HuH-7 (cell line): ENCODE data around the gene ATP1A3.

Experiments
- DNase-seq: peaks from one replicate; pipeline ENCODE4 v3.0.0; 2011; ENCODE audit warnings: low spot score

ATP1A3 gene

DNA sequence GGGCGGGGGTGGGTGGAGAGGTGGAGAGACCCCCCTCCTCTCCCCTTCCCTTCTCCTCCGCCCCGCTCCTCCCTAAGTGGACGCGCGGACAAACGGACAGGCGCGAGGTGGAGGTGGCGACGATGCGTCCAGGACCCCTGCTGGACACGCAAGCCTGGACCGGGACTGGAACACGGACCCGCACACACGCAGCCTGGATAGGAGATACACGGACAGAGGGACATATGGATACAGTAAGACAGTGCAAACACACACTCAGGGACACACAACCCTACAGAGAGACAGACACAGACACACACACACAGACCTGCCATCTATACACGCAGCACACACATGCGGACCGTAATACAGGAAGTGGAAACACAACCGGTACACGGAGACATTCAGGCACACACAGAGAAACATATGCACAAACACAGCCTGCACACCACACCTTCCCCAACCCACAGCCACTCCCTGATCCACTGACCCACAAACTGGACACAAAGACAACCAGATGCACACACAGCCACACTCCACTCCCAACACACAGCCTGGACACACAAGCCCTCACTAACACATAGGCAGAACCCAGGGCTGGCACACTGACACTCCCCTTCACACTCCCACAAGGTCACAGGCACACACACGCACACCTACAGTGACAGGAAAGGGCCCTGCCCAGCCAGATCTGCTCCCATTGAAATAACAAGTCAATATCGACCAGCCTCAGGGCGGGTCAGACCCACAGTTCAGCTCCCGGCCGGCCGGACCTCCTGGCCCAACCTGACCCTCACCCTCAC lies 65.1 kb downstream of the ATP1A3 start:
- DNase-seq: no peak

DNA sequence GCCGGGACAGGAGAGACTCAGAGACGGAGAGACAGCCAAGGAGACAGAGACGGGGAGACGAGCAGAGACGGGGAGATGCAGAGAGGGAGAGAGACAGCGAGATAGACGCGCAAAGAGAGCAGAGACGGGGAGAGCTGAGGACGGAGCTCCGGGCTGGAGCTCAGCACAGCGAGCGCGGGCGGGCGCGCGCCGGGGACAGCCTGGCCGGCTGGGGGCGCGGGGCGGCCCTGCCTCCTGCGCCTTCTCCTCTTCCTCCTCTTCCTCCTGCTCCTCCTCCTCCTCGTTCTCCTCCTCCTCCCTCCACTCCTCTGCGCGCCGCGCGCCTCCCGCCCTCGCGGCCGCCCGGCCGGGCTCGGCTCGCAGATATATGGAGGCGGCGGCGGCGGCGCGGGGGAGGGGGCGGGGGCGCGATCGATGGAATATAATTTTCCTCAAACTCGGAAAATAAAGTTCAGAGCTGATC lies 65.8 kb downstream of the ATP1A3 start, which contains the start of gene ERFL:
Gene ERFL, minus strand, starts transcription at position 229 of the 463 bp plus-strand sequence. CDS start 15,530 bp downstream, outside the sequence.
- DNase-seq: no peak

DNA sequence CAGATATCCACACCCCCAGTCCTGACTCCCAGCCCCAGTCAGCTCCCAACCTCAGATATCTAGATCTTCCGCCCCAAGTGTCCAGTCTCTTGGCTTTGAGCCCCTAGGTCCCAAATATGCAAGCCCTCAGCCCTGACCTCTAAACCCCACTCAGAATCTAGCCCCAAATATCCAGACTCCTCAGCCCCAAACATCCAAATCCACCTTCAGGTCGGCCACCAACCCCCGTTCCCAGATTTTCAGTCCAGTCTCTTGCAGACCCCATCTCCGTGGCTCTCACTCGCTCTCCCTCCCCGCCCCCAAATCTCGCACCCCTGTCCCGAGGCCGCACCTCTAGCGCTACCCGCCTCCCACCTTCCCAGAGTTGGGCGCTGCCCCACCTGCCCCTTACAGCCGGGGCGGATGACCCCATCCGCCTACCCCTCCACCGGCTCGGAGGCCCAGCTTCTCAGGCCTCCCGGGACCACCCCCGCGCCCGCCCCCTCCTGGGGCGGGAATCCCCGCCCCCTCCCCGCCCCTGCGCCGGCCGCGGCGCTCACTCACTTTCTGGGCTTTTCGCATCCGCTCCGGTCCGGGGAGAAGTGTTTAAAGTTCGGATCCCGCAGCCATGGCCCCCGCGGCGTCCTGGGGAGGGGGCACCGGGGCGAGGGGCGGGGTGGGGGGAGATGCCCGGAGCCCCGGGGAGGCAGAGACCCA lies 66.4 kb downstream of the ATP1A3 start:
- DNase-seq: peak; percentile 79

DNA sequence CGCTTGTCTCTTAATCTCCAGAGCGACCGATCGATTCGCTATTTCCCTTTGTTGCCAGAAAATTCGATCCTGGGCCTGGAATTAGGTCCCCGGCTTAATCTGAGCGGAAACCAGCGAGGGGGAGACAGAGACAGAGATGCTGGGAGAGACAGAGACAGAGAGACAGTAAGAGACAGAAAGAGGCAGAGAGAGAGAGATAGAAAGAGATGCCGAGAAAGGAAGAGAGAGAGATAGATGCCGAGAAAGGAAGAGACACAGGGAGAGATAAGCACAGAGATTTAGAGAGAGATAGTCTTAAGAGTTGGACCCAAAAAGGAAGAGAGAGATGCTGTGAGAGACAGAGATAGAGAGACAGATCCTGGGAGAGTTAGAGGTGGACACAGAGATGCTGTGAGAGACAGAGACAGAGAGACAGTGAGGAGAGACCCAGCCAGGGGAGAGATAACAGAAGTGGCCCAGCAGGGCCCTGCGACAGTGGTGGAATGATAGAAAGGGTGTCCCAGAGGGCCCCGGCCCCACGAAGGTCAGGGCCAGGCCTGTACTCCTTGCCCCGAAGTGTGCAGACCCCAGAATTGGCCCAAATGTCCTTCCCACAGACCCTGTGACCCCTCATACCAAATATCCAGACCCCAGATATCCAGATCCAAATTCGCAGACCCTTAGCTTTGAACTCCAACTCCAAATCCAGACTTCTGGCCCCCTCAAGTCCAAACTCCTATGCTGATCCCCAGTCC lies 67.1 kb downstream of the ATP1A3 start:
- no peak for DNase-seq

DNA sequence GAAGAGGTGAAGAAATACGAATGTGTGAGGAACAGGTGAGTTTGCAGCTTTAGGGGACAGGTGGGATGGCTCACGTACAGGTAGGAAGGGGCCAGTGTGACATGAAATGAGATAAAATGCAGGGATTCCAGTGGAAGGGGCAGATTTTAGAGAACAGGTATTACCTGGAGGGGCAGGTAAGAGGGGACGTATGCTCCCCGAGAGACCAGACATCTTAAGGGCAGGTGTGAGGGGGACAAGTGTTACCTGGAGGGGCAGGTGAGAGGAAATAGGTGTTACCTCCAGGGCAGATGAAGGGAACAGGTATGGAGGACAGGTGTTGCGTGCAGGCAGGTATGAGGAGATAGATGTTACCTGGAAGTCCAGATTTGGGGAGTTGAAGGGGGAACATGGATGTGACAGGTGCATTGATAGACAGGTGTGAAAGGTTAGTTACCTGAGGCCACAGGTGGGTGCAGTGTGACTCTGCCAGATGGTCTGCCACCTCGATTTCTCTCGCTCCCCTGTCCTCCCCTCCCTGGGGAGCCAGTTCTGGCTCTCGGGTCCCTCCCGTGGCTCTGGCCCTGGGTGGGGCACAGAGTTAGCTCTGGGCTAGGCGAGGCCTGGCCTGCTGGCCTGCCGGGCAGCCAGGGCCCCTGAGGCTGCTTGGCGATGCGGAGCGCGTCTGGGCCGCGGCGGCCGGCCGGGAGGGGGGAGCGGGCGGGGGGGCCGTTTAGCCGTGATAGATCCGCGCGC lies 67.8 kb downstream of the ATP1A3 start:
- no peak for DNase-seq

DNA sequence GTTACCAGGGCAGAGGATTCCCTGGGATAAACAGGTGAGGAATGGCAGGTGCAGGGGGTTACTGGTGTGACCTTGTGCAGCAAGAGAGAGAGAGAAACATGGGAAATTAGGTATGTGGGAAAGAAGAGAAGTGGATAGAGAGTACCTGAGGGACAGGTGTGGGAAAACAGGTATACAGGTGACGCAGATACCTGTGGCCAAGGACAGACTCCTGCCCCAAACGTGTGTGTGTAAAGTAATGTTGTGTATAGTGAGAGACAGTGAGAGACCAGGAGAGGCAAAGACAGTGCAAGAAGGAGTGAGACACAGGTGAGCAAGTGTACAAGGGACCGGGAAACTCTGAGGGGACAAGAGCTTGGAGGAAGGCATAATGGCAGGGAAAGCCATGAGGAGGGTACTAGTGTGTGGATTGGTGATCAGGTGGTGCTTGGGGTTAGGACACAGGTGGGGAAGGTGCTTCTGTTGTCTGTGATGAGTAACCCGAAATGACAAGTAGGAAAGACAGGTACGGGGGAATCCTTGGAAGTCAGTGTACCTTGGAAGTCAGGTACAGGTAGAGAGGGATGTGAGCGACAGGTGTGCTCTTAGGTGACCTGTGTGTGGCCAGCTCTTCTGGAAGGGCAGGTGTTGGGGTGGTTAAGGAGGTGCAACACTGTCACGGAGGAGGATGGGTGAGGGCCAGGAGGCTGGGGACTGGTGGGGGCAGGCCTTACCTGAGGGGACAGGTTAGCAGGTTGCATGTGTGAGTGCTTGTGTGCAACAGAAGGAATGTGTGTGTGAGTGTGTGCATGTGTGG lies 68.6 kb downstream of the ATP1A3 start:
- DNase-seq: no peak

DNA sequence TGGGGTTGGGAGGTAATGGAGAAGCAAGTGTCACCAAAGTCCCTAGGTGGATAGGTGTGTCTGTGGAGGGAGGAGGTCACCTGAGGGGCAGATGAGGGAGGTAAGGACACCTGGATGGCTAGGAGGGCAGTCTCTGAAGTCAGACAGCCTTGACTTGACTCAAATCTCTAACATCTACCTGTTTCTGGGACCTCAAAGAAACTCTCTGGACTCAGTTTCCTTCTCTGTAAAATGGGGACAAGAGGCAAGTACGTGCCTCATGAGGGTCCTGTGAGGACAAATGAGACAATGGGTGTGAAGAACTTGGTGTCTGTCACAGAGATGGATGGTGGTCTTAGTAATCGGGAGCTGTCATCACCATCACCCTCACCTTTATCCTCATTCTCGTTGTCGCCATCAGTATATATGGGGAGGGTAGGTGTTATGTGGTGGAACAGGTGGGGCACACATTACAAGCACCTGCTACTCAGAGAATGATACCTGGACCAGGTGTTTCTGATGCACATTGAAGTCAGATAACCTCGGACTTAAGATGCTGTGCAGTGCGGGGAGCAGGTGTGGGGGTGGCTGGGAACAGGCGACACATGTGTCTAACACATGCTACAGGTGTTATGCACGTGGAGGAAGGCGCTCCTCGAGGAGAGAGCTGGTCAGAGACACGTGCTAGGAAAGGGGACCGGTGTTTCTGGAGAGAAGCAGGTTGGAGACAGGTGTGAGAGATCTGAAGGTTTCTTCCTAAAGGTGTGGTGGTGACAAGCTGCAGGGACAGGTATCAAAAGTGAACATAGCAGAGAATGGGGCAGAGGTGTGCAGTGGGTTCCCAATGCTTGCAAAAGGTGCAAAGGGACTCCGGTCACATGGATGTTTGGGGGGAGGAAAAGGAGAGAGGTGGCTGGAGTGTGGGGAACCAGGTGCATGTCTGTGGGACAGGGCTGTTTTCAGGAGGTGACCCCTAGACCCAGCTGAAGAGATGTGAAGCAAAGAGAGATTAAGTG lies 69.6 kb downstream of the ATP1A3 start:
- DNase-seq: no peak

DNA sequence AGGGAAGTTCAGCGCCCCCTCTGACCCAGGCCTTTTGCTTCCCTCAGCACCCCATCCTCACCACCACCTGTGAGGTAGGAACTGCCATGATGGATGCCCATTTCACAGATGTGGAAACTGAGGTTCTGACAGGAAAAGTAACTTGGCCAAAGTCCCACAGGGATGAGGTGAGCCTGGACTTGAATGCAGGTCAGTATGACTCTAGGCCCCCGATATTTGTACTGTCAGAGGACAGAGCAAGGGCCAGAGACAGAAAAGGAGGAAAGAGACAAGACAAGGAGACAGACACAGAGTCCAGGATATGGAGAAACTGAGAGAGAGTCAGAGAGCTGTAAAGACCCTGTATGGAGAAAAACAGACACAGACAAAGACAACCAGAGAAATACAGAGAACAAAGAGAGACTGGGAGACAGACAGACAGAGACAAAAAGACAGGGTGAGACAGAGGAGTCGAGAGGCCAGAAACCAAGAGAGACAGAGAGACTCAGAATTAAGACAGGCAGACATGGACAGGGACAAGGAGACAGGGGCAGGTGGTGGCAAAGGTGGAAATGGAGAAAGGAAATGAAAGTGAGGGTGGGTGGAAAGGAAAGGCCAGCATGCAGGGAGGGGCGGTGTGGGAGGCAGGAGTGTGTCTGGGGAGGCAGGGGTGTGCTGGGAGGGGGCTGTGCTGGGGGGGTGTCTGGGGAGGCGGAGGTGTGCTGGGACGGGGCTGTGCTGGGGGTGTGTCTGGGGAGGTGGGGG lies 70.8 kb downstream of the ATP1A3 start:
- DNase-seq: no peak

DNA sequence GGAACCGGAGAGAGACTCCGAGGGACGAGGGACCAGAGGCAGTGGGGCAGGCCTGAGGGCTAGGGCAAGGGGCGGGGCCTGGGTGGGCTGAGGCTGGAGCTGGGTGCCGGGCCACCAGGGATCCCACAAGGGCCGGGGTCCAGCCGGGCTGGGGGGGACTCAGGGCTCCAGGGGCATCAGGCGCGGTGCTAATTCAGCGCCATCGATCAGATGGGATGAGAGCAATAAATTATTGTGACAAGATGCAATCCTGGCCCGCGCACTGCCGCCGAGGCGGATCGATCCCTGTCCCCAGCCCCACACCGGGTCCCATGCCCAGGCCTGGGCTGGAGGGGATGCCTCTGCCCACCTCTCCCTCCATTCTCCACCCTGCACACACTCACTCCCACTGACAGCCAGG lies 71.4 kb downstream of the ATP1A3 start:
- DNase-seq: no peak

DNA sequence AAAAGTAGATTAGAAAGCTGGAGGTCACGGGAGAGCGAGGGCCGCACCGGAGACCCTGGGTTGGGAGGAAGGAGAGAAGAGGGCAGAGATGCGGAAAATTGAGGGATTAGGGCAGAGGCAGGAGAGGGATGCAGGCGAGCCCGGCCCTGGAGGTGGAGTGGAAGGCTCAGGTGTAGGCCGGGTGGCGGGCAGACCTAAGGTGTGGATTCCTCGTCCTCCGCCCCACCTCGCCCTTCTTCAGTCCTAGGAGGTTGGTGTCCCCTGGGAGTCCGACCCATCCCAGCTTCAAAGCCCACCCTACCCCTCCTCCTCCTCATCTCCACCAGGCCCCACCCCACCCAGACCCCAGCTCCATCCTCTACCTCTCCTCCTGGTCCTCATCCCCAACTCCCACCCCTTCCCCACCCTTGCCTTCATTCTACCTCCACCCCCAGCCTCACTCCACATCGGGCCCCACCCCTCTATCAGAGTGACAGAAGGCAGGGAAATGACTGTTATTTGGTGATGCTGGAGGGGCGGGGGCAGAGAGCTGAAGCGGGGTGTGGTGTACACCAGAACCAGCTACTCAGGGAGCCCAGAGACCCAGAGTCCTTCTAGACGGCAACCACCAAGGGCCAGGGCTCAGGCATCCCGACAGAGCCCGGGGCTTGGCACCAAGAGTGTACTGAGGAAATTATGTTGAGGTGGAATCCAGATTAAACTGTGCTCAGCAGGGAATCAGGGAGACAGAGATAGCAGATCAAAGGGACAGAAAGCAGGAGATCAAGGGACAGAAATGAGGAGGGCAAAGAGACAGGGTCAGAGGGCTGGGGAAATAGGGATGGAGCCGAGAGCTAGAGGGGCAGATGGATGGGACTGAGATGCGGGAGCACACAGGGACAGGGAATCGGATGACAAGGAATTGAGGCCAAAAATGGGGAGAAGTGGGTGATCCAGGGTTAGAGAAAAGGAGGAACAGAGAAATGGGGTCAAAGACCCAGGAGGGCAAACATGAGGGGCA lies 72.2 kb downstream of the ATP1A3 start:
- DNase-seq: no peak

DNA sequence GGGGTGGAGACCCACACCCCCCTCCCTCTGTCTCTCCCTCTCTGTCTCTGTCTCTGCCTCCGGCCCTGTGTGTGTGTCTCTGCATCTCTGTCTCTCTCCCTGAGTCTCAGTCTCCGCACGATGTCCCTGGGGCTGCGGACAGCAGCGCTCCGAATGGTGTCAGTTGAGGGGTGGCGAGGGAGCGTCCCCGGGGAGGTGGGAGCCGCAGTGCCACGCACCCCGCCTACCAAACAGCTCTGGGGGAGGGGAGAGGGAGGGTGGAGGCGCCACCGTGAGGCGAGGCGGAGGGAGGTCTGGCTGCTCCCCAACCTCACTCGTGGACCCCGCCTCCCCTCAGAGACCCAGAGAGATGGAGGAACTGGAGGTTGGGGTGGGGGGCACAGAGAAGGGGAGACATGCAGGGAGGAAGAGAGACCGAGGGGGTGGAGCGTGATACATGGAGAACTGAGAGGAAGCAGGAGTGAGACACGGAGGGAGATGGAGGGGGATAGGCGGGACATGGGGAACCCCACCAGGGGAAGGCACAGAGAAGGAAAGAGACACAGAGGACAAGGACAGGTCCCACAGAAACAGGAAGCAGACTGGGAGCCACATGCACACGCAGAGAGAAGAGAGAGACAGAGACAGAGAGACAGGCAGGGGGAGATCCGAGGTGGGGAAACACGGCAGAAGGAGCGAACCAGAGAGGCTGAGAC lies 73.0 kb downstream of the ATP1A3 start:
- no peak for DNase-seq

DNA sequence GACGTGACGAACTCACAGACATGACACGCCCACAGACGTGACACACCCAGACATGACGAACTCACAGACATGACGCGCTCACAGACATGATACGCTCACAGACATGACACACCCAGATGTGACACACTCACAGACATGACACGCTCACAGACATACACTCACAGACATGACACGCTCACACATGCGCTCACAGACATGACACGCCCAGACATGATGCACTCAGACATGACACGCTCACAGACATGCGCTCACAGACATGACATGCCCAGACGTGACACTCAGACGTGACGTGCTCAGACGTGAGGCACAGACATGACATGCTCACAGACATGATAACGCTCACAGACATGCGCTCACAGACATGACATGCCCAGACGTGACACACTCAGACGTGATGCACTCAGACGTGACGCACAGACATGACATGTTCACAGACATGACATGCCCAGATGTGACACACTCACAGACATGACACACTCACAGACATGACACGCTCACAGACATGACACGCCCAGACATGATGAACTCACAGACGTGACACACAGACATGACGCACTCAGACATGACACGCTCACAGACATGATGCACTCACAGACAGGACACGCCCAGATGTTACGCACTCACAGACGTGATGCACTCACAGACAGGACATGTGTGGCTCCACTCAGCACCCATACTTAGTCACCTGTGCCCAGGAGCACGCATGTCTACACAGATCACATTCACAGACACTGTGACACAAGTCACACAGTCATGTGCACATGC lies 73.9 kb downstream of the ATP1A3 start:
- DNase-seq: no peak

DNA sequence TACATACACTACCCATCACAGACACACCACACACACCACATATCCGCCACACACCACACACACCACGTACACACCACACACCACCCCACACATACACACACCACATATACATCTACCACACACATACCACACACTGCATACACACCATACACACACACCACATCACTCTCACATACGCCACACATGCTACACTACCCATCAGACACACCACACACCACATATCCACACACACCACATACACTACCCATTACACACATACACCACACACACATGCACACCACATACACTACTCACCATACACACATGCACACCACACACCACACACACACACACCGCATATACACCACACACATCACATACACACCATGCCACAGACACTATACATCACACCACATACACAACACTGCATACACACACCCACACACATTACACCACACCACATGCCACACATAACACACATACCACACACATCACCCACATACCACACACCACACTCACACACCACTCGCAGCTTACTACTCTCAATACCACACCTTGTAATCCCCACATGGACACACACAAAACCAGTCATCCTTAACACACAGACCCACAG lies 75.3 kb downstream of the ATP1A3 start:
- DNase-seq: no peak

DNA sequence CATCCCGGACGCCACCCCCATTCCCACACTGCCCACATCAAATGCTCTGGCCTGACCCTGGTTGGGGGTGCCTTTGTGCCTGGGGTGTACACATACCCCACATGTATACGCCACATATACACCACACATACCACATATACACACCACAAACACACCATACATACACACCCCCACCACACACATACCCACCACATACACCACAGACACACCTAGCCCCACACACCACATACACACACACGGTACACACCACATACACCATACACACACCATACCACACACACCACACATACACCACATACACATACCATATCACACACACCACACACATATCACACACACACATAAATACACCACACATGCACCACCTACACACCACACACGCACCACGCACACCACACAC lies 75.9 kb downstream of the ATP1A3 start:
- DNase-seq: no peak

DNA sequence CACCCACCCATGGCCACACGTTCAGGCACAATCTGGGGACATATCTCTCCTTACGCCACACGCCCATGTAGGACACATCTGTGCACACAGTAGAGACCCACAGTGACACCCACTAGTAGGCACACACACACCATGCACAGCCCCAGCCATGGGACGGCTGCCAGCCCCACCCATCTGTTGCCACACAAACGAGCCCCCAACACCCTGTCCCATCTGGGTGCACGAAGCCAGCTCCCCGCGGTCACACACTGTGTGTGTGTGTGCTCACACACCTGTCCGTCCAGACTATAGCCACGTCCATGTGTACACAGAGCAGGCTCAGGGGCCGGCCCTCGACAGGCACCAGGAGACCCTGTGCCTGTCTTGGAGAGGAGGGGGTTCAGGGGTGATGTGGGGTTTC lies 76.4 kb downstream of the ATP1A3 start:
- no peak for DNase-seq
